DND-41 (cell line): ENCODE data around the gene NINL.

Experiments used
- CTCF ChIP-seq: IDR thresholded peaks from 2 replicates; pipeline ENCODE4 v1.5.1; 2012; ENCODE audit warnings: borderline replicate concordance, low read length, moderate library complexity, mild to moderate bottlenecking; ENCODE audit not compliant: poor library complexity, severe bottlenecking; ENCODE audit errors: extremely low read depth
- EZH2 ChIP-seq: IDR thresholded peaks from 3 replicates; pipeline ENCODE4 v1.6.1; 2012; ENCODE audit warnings: borderline replicate concordance, low read depth, mild to moderate bottlenecking, moderate library complexity, low read length, inconsistent platforms; ENCODE audit not compliant: severe bottlenecking

- TF ChIP-seq CTCF (no peak), EZH2 (no peak)
Observed at GRCh38 chr20:25459111-25459830, 126.1 kb downstream of the NINL start.
